Activated gamma-delta T cell treated with anti-CD3 and anti-CD28 coated beads, Interleukin-2, amount 50 U/mL, for 16 hours (primary cell): ENCODE measurements around the gene IQGAP2.
"Not testable (repeated sequence)": the region's sequence is repeated elsewhere in the genome, so short reads cannot be mapped to it uniquely, and the experiment has no call there.

ENCODE experiments used
- DNase-seq: peaks from one replicate; pipeline ENCODE4 v3.0.0-alpha.2; 2020; ENCODE audit warnings: low read depth

IQGAP2 gene

DNA sequence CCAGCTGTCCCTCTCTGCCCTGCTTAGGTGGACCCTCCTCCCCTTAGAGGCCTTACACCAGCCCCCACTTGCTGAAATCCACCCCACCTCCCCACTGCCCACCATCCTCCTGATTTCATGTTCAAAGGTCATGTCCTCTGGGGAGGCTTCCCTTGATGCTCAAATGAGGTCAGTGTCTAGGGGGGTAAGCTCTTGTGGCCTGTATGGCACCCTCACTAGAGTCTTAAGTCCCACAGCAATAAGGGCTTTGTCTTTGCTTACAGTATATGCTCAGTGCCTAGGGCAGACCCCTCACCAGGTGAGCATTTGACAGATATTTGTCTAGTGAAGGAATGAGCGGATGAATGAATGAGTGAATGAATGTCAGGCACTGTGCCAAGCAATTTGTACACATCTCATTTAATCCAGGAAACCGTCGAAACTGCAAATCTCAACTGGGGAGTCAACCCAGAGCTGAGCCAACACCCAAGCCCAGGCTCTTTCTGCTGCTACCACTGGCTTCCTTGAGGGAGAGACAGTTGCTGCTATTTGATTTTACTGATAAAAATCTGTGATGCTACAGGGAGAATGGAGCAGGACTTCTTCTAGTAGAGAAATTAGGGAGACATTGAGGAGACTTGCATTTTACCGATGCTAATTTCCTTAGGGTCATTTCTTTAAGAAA is 101.9 kb downstream of the IQGAP2 start:
- DNase-seq: no peak

DNA sequence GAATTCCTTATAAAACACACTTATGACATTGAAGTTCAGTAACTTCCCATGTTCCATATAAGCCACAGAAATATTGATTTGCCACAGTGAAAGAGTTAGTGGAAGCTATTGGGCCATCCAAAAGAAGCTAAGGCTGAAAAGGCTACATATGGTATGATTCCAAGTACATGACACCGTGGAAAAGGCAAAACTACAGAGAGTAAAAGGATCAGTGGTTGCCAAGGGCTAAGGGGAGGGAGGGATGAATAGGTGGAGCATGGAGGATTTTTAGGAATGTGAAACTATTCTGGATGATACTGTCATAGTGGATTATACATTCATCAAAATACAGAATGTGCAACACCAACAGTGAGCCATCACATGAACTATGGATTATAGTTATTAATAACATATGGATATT is 110.4 kb downstream of the IQGAP2 start:
- no peak for DNase-seq

DNA sequence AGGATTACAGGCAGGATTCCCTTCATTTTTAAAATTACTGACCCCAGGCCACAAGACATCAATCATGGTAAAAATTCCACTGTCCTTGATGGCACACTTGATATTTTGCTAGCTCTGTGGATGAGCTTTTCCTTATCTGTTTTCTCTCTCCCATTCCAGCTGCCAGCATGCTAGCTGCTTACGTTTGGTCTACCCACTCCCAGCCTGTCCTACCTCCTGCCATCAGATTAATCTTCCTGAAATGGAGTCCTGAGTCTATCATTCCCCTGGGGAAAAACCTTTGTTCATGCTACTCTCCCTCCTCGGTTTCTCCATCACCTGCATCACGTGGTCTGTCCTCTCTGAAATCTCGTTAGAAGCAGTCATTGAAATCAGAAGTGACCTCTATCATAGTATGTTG is 111.2 kb downstream of the IQGAP2 start:
- DNase-seq: no peak

DNA sequence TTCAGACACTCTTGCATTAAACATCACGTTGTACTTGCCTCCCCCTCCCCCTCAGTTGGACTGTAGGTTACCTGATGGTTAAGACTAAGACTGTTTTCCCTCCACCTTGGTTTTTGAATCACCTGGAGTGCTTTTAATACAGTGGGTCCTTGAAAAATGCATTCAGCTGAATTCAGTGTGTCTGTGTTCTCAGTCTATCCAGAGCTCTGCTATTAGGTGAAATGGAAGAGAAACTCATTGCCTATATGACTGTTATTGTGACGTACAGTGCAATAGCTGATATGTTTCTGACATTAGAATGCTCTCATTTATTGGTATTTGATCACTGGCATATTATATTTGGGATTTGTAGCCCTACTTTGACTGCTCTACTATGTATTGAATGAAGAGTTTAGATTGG is 111.6 kb downstream of the IQGAP2 start:
- no peak for DNase-seq

DNA sequence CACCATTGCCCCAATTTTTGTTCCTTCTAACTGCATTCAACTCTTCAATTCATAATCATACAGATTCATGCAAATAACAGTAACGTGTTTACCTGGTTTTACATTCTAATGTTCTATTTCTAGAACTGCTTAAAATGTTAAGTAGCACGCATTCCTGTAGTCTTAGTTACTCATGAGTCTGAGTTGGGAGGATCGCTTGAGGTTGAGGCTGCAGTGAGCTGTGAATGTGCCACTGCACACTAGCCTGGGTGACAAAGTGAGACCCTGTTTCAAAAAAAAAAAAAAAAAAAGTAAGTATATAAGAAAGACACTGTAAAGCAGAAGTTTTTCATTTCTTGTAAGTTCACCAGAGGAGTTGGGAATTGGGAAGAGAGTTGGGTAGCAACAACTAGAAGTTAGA is 114.2 kb downstream of the IQGAP2 start:
- DNase-seq: no peak

DNA sequence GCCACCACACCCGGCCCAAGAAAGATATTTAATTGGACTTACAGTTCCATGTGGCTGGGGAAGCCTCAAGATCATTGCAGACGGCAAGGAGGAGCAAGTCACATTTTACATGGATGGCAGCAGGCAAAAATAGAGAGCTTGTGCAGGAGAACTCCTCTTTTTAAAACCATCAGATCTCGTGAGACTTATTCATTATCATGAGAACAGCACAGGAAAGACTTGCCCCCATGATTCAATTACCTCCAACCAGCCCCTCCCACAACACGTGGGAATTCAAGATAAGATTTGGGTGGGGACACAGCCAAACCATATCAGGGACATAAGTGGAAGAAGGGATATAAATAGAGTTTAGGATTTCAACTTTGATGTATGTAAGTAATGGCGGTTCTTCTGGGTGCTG is 115.2 kb downstream of the IQGAP2 start:
- not testable (repeated sequence) for DNase-seq

DNA sequence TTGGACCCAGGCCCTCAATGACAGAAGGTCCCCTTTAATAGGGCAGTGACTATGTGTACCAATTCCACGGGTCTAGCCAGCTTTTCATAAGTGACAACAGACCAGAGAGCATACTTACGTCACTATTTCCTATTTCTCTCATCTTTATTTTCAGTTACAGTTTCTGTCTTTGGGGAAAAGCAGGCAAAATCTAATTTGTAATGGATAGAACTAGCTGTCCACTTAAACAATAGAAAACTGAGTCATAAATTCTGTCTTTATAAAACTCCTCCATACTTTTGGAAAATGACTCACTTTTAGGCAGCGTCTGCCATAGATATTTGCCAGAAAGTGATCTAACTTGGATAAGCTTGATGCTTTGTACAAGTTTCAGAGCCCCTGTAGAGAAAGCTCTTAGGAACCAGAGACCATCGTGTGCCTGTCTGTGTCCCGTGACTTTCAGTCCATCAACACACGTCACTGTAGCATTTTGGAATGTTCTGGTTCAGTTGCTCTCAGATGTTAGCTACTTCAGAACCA is 118.2 kb downstream of the IQGAP2 start:
- no peak for DNase-seq

DNA sequence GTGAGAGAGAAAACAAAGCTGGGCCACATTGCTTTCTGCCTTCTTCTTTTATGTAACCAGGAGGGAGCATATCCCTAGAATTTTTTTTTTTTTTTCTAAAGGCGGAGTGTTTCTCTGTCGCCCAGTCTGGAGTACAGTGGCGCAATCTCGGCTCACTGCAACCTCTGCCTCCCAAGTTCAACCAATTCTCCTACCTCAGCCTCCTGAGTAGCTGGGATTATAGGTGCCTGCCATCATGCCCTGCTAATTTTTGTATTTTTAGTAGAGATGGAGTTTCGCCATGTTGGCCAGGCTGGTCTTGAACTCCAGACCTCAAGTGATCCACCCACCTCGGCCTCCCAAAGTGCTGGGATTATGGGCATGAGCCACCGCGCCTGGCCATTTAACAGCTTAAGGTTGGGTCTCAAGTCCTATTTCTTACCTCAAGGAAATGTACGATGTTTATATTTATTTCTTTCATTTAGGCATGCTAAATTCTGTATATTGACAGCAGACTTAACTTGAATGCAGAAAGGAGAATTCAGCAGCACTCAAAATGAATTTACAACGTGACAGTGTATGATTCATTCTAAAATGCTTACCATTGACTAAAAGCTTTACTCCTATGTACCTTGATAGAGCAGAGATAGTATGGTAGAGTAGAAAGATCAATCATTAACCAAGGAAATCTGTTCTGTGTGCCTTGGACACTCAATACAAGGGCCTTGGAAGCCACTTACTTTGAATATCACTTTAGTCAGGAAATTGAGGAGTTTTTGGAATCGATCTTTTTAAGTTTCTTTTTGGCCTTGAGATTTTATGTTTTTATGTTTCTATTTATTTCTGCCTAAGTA is 119.2 kb downstream of the IQGAP2 start:
- no peak for DNase-seq

DNA sequence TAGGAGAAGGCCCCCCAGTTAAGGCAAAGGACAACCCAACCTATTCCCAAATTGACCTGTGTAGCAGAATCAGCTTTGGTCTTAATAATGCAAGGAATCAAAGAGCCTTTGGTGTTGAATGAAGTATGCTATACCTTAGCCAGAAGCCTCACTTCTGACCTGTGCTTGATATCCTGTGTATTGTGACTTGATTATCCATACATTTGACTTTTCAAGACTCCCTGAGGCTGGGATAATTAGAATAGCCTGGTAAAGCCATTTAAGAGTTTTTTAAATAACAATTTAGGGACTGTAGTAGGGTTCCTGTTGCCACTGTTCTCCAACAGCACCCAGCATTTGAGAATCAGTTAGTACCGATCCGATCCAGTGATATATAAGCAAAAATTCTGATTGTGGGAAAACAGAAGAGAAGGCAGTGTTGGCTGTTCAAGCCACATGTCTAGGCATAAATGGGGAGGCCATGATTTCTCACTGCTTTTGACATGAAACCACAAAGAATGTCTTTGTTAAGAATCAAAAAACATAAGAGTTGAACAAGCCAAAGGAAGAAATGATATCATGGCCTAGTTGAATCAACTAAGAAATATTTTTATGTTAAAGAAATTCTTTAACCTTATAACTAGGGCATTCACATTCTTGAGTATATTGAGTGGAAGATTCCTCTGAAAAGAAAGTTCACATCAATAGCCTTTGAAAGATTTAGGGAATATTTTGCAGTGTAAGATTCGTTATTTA is 121.2 kb downstream of the IQGAP2 start:
- no peak for DNase-seq

DNA sequence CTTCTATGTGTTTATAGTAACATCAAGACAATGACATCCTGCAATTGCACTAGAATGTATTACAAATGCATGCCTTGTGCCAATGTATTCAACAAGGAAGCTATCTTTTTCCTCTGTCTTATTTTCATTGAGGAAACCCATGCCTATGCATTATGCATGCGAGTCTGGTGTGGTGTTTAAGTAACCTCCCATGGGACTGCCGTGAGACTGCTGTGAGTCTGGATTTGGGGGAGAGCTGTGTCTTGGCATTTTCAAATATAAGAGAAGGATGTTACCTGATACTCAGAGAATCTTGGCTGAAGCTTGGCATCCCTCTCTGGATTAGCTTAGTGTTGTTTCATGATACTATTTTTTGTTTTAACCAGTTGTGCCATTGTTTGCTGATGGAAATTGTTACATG is 121.8 kb downstream of the IQGAP2 start:
- no peak for DNase-seq

DNA sequence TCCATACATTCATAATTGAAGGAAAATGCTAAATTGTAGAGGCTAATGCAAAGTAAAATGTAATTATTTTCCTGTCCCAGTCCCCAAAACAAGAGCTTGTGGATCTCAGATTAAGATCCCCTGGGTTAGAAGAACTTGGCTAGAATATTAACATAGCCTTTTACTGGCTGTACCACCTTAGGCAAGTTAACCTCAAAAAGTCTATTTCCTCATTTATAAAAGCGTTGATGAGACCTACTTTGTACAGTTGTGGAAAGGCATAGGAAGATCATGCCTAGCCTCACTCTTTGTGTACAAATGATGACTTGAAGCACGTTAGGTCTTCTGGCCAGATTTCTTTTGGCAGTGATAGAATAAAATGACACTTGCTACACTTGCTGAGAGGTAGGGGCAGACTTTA is 122.9 kb downstream of the IQGAP2 start:
- no peak for DNase-seq

DNA sequence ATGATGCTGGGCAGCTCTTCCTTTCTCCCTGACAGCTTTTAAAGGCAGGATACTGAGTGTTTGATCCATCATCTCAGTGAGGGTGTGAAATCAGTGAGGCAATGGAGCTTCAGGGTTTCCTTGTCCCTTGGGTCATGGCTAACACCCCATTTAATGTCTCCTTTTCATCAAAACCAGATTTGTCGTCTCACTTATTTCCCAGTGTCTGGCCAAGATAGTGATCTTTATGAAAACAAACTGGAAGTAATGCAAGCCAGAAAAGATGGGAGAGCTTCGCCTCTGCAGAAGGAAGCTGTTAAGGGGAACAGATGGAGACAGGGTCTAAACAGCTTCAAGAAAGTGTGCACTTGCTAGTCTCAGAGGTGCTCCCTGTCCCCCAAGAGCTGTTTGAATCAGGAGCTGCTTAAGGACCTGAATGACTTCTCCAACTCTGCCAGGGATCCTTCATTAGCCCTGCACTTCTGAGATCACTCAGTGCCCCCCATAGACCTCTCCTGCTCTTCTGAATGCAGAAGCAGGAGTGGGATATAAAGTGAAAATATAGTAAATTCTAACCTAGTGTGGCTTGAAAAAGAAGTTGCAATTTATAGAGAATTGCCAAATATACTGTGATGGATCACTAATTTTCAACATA is 124.0 kb downstream of the IQGAP2 start:
- no peak for DNase-seq

DNA sequence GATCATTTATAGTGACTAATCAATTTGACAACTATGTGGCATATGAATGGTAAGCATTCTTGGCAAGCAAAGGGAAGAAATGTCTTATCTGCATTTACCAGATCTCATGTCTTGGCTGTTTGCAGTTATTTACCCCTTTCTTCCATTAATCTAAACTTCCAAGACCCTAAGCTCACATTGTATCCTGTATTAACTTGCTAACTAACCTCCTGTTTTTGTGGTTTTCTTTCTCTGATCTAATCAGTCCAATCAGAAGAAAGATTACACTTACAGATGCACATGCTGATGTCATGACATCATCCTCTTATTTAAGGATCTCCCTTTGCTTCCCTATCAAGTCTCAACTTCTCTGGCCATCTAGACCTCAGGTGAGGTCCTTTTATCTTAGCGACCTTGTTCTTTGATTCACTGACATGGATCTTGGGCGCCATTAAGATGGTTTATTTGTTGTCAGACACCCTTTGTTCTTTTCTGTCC is 124.6 kb downstream of the IQGAP2 start:
- DNase-seq: no peak

DNA sequence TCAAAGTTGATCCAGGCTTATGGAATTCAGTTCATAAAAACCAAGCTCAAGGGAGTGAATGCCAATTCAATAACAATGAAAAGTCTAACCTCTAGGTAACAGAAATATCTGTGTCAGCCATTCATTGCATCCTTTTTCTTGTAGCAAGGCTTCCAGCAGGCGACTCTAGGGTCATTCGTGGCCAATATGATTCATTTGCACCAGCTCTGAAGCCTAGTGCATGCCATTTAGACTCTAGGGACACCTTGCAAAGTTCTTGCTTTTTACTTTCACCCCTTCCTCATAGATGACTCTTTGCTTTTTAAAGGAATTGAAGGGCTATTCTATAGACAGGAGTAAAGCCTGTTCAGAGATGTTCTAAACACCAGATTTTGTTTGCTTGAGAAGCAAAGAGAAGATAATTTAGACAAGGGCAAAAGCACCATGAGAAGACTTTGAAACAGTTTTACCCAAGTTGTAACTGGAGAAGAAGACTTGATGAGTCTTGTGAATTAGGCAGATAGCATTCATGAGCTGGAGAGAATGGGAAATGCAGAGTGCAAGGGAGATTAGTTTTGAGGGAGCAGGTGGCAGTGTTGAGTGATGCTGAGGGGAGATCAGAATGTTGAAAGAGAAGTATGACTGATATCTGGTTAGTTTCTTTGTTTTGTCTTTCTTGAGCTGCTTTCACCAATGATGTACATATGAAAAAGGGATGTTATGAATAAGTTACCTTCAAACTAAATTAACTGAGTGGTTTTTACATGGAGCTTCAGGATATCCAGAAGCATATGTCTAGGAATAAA is 125.7 kb downstream of the IQGAP2 start:
- DNase-seq: no peak

DNA sequence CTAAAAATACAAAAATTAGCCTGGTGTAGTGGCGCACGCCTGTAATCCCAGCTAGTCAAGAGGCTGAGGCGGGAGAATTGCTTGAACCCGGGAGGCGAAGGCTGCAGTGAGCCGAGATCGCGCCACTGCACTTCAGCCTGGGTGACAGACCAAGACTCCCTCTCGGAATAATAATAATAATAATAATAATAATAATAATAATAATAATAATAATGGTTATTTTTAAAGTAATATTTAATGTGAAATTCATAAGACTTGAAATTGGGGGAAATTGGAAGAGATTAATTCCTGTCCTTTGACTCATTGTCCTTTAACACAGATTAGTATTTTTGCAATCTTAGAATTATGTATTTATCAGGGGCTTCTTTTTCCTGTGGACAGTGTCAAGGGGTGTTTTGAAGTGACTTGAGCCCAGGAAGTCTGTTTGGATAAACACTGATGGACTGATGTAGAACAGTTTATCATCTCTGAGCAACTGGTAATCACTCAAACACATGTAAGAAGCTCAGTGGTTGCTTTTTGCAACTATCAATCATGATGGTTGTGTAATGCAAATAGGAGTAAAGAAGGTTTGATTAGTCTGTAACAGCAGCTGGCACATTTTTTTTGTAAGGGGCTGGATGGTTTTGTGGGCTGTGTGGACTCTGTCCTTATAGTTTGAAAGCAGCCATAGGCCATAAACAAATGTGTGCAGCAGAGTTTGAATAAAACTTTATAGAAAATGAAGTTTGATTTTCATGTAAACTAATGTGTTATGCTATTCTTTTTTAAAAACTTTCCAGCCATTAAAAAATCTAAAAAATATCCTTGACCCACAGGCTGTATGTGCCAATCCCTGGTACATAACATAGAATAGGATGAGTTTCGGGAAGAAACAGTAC is 126.6 kb downstream of the IQGAP2 start:
- DNase-seq: no peak

DNA sequence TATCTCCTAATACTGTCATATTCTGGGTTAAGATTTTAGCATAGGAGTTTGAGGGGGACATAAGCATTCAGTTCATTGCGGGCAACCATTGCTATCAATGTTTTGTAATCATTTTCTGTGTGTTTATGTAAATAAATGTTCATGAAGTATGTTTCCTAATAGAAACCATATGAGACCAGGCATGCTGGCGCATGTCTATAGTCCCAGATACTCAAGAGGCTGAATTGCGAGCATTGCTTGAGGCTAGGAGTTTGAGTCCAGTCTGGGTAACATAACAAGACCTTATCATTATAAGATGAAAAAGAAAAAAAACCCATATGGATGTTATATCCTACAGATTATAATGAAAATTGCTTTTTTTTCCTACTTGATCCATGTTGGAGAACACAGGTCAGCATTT is 129.0 kb downstream of the IQGAP2 start:
- no peak for DNase-seq

DNA sequence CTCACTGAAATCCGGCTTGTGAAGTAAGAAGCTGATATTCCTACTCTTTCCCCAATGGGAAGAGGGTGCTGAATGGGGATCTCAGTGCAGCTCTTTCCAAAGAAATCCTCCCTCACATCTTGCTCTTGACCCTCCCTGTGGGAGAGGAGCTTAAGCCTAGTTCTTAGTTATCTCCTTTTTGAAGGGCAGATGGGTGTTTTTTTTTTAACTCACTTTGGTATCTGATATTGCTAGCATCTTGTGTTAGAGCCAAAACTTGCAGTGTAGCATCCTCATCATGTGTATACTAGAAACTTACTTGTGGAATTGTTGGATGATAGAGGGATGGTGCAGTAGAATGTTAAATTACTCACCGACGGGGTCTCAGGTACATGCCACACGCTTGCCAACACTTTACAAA is 129.9 kb downstream of the IQGAP2 start:
- no peak for DNase-seq

DNA sequence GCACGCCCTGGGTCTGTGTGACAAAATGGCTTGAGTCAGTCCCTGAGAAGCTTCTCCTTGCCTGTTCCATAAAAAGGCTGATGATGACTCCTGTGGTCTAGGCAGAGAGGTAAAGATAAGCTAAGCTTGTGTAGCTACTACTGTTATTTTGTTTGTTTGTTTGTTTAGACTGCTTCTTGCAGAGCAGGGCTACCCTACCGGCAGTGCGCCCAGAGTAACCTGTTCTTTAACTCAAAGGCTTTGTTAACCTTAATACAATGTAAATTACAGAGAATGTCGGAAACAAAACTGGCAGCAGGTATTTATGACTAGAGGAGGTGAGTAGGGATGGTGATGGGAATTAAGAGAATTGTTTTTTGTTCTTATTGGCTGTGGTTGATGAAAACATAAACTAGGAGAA is 132.5 kb downstream of the IQGAP2 start:
- DNase-seq: no peak

DNA sequence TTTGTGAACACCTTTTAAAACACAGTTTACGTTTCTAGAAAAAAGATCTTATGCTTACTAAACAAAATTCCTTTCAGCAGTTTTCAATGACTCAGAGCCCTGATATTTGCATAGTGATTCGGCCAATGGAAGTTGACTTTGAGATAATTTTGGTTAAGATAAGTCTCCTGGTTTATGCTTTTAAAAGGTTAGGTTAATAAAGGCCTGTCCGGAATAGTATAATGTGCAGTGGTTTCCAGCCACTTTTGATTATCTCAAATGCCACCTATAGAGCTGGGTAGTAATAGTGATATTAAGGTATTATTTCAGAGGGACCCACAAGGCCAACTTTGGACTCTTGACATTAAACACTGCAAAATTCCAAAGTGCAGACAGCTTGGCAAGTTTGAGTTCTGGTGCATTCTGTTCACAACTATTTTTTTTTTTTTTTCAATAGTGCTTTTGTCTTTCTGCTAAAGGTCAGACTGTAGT is 134.0 kb downstream of the IQGAP2 start:
- DNase-seq: no peak

DNA sequence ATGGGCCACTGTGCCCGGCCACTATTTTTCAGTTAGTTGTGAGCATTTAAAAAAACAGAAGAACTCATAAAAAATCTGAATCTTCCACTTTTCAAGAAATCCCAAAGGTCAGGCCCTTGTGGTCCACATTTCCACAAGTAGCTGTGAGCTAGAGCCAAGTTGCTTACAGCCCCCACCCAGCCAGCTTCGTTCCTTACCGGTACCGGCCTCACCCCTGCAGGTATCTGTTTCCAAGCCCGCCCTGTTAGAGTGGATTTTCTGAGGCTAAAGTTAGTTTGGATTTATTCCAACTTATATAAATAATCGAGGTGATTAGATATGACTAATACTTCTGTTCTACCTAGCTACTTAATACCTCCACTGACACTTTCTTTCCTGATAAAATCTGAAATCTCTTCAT is 139.2 kb downstream of the IQGAP2 start:
- no peak for DNase-seq
